HG03196 (cell line): ENCODE results near the gene TRPV6.

Experiments
- ATAC-seq: cut with Tn5 transposase; IDR thresholded peaks from one replicate; pipeline ENCODE4 v1.9.1; 2021; ENCODE audit not compliant: unreplicated experiment

Gene TRPV6

DNA sequence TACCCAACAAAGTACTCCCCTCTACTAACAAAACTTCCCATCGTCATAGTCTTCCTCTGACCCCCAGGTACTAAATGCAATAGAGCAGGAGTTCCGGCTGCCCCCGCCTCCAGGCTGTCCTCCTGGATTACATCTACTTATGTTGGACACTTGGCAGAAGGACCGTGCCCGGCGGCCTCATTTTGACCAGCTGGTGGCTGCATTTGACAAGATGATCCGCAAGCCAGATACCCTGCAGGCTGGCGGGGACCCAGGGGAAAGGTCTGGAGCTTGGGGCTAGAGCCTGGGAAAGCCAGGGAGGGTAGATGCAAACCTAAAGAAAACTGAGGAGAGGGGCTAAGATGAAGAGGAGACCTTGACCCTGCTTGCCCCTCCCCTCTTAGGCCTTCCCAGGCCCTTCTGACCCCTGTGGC is 15.4 kb downstream of the TRPV6 start:
- ATAC-seq, result no peak

- ATAC-seq, result no peak
Observed at GRCh38 chr7:142869434-142869833, 16.1 kb downstream of the TRPV6 start.

- no peak for ATAC-seq
Observed at GRCh38 chr7:142868986-142869415, 16.5 kb downstream of the TRPV6 start.

GRCh38 chr7:142868188-142868985 is 17.2 kb downstream of the TRPV6 start:
- ATAC-seq, result no peak

GRCh38 chr7:142867398-142868187 is 18.0 kb downstream of the TRPV6 start:
- no peak for ATAC-seq

- no peak for ATAC-seq
Observed at GRCh38 chr7:142867097-142867378, 18.5 kb downstream of the TRPV6 start.

DNA sequence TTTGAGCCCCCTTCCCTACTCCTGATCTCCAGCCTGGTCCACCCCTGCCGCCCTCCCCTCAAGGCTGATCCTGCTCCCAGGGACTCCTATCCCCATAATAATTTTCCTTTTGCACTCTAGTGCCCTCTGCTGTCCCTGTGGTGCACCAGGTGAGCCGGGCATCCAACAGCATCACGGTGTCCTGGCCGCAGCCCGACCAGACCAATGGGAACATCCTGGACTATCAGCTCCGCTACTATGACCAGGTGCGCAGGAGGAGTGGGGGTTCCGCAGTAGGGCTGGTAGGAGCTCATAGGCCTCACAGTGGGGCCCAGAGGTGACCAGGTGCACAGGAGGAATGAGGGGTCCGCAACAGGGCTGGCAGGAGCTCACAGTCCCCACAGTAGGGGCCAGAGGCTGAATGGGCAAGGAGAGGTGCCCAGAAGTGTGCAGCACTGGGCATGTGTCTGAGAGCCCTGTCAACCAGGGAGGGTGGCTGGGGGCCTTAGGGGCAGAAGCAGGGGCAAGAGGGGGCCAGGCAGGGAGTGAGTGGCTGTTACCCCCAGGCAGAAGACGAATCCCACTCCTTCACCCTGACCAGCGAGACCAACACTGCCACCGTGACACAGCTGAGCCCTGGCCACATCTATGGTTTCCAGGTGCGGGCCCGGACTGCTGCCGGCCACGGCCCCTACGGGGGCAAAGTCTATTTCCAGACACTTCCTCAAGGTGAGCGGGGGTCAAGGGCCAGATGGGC is 19.0 kb downstream of the TRPV6 start:
- no peak for ATAC-seq

DNA sequence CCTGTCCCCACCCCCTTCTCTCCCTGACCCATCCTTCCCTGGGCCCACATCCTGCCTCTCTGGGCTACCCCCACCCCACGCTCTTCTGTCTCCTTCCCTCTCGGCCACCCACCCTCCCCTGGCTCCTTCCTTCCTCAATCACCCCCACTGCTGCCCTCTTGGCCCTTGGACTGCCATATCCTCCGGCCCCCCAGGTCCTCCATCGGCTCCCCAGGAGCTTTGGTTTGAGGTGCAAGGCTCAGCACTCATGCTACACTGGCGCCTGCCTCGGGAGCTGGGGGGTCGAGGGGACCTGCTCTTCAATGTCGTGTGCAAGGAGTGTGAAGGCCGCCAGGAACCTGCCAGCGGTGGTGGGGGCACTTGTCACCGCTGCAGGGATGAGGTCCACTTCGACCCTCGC is 19.8 kb downstream of the TRPV6 start:
- no peak for ATAC-seq

DNA sequence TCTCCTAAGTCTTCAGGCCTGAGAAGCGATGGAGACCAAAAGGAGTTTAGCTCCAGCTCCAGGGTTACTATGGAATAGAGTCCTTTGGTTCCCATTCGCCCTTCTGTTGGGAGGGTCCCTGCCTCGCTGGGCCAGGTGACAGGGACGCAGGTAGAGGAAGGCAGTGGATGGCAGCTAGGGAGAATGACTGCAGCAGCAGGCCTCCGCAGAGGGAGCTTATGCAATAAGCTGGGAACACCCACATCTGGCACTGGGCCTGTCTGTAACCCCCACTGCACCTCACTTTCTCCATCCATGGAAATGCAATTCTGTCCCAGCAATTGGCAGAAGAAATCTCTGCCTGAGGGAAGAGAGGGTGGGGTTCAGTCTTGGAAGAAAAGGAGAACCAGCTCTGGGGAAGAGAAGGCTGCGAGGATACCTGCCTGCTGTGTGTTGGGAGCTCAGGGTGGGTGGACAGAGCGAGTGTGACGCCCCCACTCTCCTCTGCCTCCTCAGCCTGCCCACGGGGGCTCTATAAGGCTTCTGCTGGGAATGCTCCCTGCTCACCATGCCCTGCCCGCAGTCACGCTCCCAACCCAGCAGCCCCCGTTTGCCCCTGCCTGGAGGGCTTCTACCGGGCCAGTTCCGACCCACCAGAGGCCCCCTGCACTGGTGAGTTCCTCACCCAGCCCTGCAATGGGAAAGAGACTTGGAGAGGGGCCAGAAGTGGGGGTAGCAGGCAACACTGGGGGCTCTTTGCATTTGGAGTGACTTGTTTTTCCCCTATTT is 20.4 kb downstream of the TRPV6 start:
- ATAC-seq, result no peak

- ATAC-seq, result no peak
Observed at GRCh38 chr7:142863891-142864685, 21.5 kb downstream of the TRPV6 start.

DNA sequence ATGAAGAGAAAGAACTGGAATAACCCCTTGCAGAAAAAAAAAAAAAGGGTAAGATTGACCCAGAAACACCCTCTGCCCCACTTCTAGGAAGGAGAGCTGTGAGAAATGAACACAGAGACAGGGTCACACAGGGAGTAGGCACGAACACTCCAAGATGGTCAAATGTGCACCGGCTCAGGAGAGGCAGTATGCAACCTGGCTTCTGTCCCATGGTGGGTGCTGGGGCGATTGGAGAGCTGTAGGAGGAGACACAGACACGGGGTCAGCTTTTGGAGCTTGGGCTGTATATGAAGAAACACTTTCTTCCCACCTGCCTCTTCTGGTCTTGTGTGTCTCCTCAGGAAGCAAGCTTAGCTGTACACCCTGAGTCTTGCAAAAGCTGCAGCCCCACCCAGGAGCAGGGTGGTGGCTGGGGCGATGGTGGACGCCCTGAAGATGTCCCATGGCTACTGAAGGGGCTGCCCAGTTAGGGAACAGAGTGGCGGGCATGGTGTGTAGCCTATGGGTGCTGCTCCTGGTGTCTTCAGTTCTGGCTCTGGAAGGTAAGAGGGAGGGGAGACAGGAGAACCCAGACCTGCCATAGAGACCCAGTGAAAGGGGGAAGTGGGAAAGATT is 22.7 kb downstream of the TRPV6 start:
- ATAC-seq, result no peak

GRCh38 chr7:142862351-142862750 is 23.2 kb downstream of the TRPV6 start:
- no peak for ATAC-seq

DNA sequence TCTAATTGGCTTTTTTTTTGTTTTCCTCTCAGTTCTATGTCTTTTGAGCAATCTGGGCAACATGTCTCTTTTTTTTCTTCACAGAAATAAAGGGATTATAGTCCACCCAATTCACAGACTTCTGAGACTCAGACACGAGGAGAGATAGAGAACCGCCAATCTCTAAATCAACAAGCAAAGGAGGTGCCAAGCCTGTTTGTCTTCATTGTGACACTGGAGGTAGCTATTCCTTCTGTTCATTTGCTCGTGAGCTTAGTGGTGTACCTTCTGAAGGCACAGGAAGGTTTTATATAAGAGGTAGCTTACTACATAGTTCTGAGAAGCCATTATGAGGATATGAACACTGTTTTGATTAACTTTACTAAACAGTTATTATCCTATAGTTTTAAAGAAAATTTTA is 24.6 kb downstream of the TRPV6 start:
- no peak for ATAC-seq

- ATAC-seq, result no peak
Observed at GRCh38 chr7:142859829-142860228, 25.7 kb downstream of the TRPV6 start.

- no peak for ATAC-seq
Observed at GRCh38 chr7:142859411-142859810, 26.1 kb downstream of the TRPV6 start.

DNA sequence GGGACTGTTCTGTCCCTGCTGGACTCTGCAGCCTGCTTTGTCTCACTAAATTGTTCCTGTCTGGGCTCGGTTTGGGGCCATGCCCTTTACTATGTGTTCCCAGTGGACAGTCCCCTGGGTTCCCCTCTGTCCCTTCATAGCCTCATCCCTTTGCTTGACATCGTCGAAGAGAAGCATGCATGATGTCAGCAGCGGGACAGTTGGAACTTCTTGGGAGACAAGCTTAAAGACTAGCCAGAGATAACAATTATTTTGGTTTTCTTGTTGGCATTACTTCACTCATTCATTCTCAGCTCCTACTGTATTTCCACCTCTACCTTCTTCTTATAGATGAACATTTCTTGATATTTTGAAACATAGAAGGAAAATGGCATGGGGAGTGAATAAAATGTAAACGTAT is 27.9 kb downstream of the TRPV6 start:
- ATAC-seq, result no peak

DNA sequence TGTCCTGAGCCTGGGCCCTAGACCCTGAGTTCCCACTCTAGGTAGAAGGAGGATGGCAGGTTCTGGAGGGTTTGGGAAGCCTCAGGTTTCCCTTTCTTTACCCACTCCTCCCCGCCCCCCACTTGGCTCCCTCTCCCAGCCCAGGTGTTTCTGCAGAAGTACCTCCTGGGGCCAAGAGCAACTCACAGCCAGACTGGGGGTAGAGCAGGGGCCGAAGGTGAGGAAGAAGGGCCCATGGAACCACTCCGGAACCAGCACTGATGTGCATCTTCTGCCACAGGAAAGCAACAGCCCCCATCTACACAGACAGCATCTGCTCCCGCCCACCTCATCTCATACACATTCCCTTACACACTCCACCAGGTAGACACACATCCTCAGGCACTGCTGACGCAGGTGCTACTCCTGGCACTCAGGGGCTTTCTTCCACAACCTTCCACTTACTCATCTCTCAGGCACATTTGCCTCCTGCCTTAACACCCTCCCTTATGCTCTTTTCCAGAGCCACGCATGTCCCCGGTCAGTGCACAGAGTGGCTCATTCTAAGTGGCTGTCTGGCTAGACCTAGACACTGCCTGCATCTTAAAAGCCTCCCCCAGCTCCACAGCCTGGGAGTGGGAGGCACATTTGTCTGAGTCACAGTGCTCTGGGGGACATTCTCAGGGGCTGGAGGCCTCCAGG is 28.8 kb downstream of the TRPV6 start:
- ATAC-seq, result no peak

DNA sequence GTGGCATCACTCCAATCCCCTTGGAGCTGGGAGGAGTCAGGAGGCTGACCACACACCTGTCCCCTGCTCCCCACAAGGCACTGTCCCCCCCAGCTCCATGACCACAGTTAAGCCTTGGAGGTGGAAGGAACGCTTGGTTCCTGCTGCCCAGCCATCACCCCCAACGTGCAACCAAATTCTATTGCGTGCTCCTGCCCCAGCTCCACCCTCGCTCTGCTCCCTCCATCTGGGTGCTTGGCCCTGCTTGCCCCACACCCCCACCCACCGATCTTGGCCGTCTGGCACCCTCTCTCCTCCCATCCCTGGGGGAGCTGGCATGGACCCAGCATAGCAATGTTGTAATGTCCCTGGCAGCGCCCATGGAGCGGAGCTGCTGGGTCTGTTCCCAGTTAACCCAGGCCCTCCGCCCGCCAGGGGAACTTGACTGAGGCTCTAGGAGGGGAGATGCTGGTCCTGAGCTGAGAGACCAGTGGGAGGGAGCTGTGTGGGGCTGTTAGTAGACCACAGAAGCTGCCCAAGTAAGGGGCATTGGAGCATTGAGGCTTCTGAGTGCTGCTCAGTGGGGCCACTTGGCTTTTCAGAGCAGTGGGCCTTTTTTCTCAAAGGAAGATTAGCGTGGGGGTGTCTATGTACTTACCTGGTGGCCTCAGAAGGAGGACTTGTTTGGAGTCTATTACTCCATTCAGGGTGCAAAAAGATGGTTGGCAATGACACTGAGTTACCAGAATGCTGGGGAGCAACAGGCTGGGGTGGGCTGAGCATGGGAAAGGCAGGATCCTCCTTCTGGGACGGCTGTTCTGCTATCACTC is 29.6 kb downstream of the TRPV6 start:
- no peak for ATAC-seq
